HL-60 (cell line): ENCODE measurements around the gene EIPR1.

Experiments
- POLR2AphosphoS5 ChIP-seq: IDR thresholded peaks from 2 replicates; pipeline ENCODE4 v1.6.1; 2012; ENCODE audit warnings: low read depth
- TF ChIP-seq, protein P1 (sequence below): IDR thresholded peaks from one replicate; pipeline ENCODE4 v1.5.1; 2011; ENCODE audit warnings: low read length, control low read depth, inconsistent platforms; ENCODE audit not compliant: insufficient read depth

DNA sequence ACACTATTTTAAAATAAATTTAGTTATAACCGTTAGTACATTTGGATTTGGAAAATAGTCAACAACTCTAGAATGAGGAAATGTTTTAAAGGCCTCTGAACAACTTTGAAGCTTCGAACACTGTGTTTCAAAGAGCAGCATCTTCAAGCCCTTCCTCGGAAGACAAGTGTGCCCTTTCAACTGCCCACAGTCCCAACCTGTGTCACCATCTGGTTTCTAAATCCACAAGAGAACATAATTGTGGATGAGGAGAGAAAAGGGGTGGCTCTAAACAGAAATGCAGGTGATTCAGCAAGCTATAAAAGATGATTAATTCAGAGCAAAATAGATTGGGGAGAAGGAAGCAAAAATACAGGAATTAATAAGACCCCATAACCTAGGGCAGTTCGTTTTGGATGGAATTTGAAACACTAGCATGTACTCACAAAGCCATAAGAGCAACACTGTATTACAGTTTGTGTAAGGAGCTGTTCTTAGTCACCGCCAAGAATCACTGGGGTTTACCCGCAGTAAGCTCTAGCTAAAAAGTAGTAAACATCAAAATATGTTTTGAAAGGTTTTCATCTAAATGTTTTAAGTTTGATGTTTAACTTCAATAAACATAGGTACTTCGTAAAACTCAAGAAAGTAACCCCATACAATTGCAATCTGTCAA, 160.7 kb downstream of the EIPR1 start:
- TF ChIP-seq, protein P1, sequence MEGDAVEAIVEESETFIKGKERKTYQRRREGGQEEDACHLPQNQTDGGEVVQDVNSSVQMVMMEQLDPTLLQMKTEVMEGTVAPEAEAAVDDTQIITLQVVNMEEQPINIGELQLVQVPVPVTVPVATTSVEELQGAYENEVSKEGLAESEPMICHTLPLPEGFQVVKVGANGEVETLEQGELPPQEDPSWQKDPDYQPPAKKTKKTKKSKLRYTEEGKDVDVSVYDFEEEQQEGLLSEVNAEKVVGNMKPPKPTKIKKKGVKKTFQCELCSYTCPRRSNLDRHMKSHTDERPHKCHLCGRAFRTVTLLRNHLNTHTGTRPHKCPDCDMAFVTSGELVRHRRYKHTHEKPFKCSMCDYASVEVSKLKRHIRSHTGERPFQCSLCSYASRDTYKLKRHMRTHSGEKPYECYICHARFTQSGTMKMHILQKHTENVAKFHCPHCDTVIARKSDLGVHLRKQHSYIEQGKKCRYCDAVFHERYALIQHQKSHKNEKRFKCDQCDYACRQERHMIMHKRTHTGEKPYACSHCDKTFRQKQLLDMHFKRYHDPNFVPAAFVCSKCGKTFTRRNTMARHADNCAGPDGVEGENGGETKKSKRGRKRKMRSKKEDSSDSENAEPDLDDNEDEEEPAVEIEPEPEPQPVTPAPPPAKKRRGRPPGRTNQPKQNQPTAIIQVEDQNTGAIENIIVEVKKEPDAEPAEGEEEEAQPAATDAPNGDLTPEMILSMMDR = no peak
- no peak for TF ChIP-seq POLR2AphosphoS5
